Stimulated activated CD4-positive, alpha-beta T cell treated with anti-CD3 and anti-CD28 coated beads, Interleukin-2, amount 100 ng/mL, for 48 hours (primary cell): Measurements from ENCODE around the gene C1QL1.
A peak's percentile ranks its signal among the peaks of the same experiment; 100 is the strongest.

Experiments
- DNase-seq, 2 donors: peaks; one replicate each; pipeline ENCODE4 v3.0.0-alpha.2; 2020

The C1QL1 gene

GRCh38 chr17:44988044-44988942 is 20.2 kb upstream of the C1QL1 start:
- DNase-seq, result no peak

- no peak for DNase-seq
These were observed 15.5 kb upstream of the C1QL1 start for GRCh38 chr17:44983563-44983962.

GRCh38 chr17:44982113-44982702 is 14.1 kb upstream of the C1QL1 start:
- no peak for DNase-seq

- DNase-seq, result no peak
These were observed 13.3 kb upstream of the C1QL1 start for GRCh38 chr17:44981221-44981968.

GRCh38 chr17:44979426-44979995 is 11.4 kb upstream of the C1QL1 start:
- no peak for DNase-seq

- DNase-seq, result no peak
These were observed 10.7 kb upstream of the C1QL1 start for GRCh38 chr17:44978807-44979206.

GRCh38 chr17:44977814-44978550 is 9.9 kb upstream of the C1QL1 start:
- no peak for DNase-seq

- DNase-seq, result no peak
These were observed 9.0 kb upstream of the C1QL1 start for GRCh38 chr17:44977065-44977464.

- DNase-seq, result no peak
These were observed 8.1 kb upstream of the C1QL1 start for GRCh38 chr17:44976206-44976605.

GRCh38 chr17:44972953-44973352 is 4.8 kb upstream of the C1QL1 start:
- DNase-seq, result no peak

GRCh38 chr17:44971776-44972483 is 3.8 kb upstream of the C1QL1 start:
- peak in 1 of 2 donors; percentile 61 for DNase-seq

- DNase-seq, result no peak
These were observed 2.1 kb upstream of the C1QL1 start for GRCh38 chr17:44970136-44970741.

GRCh38 chr17:44969144-44969780 is 1.2 kb upstream of the C1QL1 start:
- no peak for DNase-seq

GRCh38 chr17:44967907-44968224 is 237 bp downstream of the C1QL1 start:
- no peak for DNase-seq

GRCh38 chr17:44967026-44967906 is 837 bp downstream of the C1QL1 start:
- DNase-seq, result no peak

- no peak for DNase-seq
These were observed 1.6 kb downstream of the C1QL1 start for GRCh38 chr17:44966348-44967025.

GRCh38 chr17:44965481-44966234 is 2.4 kb downstream of the C1QL1 start:
- DNase-seq, result no peak

- no peak for DNase-seq
These were observed 6.2 kb downstream of the C1QL1 start for GRCh38 chr17:44961921-44962350.

GRCh38 chr17:44960691-44961090 is 7.4 kb downstream of the C1QL1 start:
- no peak for DNase-seq
